ENCODE measurements around the gene TTF2.

GRCh38 chr1:117060441-117061317 is 553 bp downstream of the TTF2 start:
- TF ChIP-seq SP1 (IDR thresholded peaks at IDR 0.05) (no peak), FOXM1 (IDR thresholded peaks at IDR 0.05; ENCODE audit: borderline replicate concordance) (no peak), FOXK2 (IDR thresholded peaks at IDR 0.05) (no peak), HDGF (IDR thresholded peaks at IDR 0.05; ENCODE audit: borderline replicate concordance) (no peak), ZNF384 (IDR thresholded peaks at IDR 0.05) (no peak), FOXA1 (IDR thresholded peaks at IDR 0.05) (no peak), SUZ12 (IDR thresholded peaks at IDR 0.05) (no peak), NFRKB (IDR thresholded peaks at IDR 0.05) (no peak), BHLHE40 (IDR thresholded peaks at IDR 0.05; ENCODE audit: borderline replicate concordance) (no peak), TARDBP (IDR thresholded peaks at IDR 0.05) (no peak), ARNT (IDR thresholded peaks at IDR 0.05) (no peak)
